Testis (tissue), 2 donors: ENCODE measurements around the gene OGFOD3.

ENCODE experiments used
- POLR2A ChIP-seq: fragments of 450-650 bp; IDR thresholded peaks from one replicate; pipeline ENCODE4 v1.6.1; 2017; ENCODE audit warnings: antibody characterized with exemption, mild to moderate bottlenecking, moderate library complexity
- TF ChIP-seq, protein P1 (sequence below), 3 experiments: fragments of 450-650 bp in 2 of 3; fragments of 200-600 bp in 1 of 3; sonication (generic) in 1 of 3; IDR thresholded peaks; one replicate each; pipeline ENCODE4 v1.5.1; 2016 to 2019; ENCODE audit warnings: antibody characterized with exemption in 3 of 3, mild to moderate bottlenecking in 2 of 3, moderate library complexity in 1 of 3

DNA sequence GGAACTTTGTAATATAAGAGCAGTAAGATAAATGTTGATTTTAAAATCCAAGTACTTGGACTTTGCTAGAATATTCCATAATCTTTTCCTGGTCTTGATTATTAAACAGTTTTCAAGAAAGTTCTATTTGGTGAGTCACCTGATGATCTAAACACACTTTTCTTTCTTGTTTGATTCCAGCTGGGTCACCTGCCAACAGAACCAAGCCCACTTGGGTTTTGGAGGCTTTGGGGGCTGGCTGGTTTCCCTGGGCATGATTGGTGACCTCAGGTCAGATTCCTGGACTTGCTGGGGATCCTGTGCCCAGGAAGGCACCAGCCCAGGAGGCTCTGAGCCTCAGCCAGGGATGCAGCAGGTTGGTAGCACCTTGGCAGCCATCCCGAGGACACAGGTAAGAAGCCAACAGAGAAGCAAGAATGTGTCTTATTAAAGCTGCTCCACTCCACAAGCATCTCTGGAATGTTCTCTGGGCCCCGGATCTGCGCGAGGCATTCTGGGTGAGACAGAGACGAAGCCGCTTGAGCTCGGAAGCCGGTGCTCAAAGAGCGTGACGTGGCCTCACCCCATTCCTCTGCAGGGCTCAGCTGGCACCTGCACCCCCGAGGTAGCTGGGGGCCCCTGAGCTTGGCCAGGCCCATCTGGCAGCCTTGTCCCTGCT is 62.5 kb downstream of the OGFOD3 start:
- TF ChIP-seq, protein P1, sequence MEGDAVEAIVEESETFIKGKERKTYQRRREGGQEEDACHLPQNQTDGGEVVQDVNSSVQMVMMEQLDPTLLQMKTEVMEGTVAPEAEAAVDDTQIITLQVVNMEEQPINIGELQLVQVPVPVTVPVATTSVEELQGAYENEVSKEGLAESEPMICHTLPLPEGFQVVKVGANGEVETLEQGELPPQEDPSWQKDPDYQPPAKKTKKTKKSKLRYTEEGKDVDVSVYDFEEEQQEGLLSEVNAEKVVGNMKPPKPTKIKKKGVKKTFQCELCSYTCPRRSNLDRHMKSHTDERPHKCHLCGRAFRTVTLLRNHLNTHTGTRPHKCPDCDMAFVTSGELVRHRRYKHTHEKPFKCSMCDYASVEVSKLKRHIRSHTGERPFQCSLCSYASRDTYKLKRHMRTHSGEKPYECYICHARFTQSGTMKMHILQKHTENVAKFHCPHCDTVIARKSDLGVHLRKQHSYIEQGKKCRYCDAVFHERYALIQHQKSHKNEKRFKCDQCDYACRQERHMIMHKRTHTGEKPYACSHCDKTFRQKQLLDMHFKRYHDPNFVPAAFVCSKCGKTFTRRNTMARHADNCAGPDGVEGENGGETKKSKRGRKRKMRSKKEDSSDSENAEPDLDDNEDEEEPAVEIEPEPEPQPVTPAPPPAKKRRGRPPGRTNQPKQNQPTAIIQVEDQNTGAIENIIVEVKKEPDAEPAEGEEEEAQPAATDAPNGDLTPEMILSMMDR (IDR thresholded peaks at IDR 0.05): no peak
- TF ChIP-seq POLR2A: no peak
